DND-41 (cell line): ENCODE measurements around the gene EEIG1.
A peak's percentile ranks its signal among the peaks of the same experiment; 100 is the strongest.

Experiments
- CTCF ChIP-seq: IDR thresholded peaks from 2 replicates; pipeline ENCODE4 v1.5.1; 2012; ENCODE audit warnings: borderline replicate concordance, low read length, moderate library complexity, mild to moderate bottlenecking; ENCODE audit not compliant: poor library complexity, severe bottlenecking; ENCODE audit errors: extremely low read depth
- EZH2 ChIP-seq: IDR thresholded peaks from 3 replicates; pipeline ENCODE4 v1.6.1; 2012; ENCODE audit warnings: borderline replicate concordance, low read depth, mild to moderate bottlenecking, moderate library complexity, low read length, inconsistent platforms; ENCODE audit not compliant: severe bottlenecking

GRCh38 chr9:127942216-127943010 is 38.4 kb downstream of the EEIG1 start:
- TF ChIP-seq CTCF (peak; percentile 88), EZH2 (no peak)
